ENCODE results near the gene PLA2G4F.

PLA2G4F gene

DNA sequence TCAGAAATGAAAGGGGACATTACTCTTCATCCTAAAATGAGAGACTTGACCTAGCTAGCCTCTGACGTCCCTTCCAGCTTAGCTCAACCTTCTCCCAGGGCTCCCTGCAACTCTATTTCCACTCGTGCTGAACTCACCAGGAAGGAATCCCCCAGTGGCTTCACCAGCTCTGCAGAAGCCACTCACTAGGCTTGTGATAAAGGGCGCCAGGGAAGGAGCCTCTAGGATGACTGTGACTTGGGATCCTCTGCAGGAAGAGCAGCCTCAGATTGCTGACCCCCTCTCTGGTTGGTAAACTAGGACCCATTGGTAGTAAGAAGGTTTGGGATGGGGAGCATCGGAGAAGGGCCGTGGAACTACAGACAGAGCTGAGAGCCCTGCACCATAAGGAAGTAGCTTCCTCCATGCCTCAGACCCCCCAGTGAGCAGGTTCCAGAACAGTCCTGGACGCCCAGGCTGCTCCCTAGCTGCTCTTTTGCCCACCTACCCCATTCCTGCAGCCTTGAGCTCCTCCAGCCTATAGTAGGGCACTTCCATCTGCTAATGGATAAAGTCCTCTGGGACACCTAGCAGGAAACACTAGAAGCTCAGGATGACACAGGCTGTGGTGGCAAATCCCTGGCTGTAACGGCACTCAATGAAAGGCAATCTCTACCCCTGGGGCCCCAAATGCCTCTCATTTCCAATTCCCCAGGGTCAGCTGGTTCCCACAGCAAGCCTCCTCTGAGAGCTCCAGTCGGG is 26.0 kb downstream of the PLA2G4F start:
- no peak for DNase-seq

GRCh38 chr15:42129364-42129763 is 27.1 kb downstream of the PLA2G4F start:
- no peak for DNase-seq

- DNase-seq, result no peak
Measured at GRCh38 chr15:42128476-42128875, 28.0 kb downstream of the PLA2G4F start.

- DNase-seq, result no peak
Measured at GRCh38 chr15:42123546-42123945, 32.9 kb downstream of the PLA2G4F start.

DNA sequence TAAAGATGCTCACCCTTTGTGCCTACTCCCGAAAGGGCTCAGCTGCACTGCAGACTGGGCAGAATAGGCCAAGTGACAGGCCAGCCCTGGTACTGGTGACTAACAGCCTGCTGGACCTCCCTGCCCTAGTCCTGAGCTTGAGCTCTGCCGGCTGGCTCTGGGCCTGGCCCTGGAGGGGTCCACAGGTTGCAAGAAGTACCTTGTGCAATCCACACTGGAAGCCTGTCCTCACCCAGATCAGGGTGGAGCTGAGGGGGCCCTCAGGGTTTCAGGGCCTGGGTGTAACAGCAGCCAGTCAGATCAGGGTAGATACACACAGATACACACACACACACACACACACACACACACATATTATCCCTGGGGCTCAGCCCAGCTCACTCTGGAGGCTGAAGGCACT is 34.8 kb downstream of the PLA2G4F start:
- no peak for DNase-seq

- DNase-seq, result no peak
Measured at GRCh38 chr15:42121021-42121420, 35.4 kb downstream of the PLA2G4F start.

GRCh38 chr15:42120285-42120684 is 36.2 kb downstream of the PLA2G4F start:
- no peak for DNase-seq

GRCh38 chr15:42119446-42119760 is 37.0 kb downstream of the PLA2G4F start:
- DNase-seq, result no peak

- peak; percentile 39 for DNase-seq
Measured at GRCh38 chr15:42118650-42119445, 37.6 kb downstream of the PLA2G4F start.

DNA sequence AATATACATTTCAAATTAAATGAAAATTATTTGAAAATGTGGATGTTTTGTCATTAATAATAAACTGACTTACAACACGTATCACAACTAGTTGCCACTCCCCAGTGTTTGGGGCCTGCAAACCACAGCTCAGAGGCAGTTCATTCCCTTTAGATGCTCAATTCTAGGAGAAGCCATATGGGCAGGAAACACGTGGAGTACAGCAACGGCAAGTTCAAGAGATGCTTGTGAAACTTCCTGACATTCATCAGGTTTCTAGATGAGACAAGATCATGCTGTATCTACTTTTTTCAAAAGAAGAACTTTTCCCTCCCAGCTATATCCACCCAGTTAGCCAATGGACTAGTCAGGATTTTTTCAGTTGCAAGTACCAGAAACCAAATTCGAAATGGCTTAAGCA is 44.5 kb downstream of the PLA2G4F start:
- DNase-seq, result no peak

- no peak for DNase-seq
Measured at GRCh38 chr15:42110367-42110766, 46.1 kb downstream of the PLA2G4F start.

- DNase-seq, result no peak
Measured at GRCh38 chr15:42108806-42109205, 47.6 kb downstream of the PLA2G4F start.

DNA sequence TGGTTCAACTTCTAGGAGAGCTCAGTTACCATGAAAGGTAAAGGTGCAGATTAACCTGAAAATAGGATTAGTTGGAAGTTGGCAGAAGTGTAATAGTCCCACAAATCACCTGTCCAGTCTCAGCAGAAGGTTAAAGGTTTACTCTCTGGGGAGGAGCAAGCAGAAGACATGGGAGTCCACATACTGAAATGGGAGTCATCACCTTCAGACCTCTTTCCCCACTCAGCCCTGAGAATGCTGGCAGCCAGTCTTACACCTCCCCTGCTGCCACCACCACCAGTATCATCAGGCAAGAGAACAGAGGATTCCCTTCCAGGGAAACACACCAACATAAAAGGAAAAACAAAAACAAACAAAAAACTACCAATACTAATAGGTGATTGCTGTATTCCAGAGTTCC is 48.2 kb downstream of the PLA2G4F start:
- DNase-seq, result no peak

GRCh38 chr15:42107473-42107872 is 49.0 kb downstream of the PLA2G4F start:
- peak; percentile 59 for DNase-seq

- no peak for DNase-seq
Measured at GRCh38 chr15:42106288-42106687, 50.1 kb downstream of the PLA2G4F start.

- no peak for DNase-seq
Measured at GRCh38 chr15:42104095-42104891, 52.1 kb downstream of the PLA2G4F start.

- DNase-seq, result no peak
Measured at GRCh38 chr15:42102646-42103235, 53.7 kb downstream of the PLA2G4F start.

DNA sequence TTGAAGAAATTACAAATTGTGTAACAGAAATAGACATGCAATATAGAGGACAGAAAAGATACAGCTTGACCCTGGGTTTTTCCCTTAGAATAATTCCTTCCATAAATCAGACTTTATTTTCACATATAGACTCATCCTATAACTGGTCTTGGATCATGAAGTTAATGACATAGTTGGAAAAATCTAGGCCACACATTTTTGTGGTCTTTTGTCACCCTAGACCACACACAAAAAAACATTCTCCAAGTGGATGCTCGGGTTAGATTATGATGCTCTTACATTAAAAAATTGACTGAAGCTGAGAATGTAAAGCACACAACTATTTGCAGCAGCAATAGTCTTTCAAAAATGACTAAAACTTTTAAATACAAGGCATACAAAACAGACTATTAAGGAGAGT is 54.6 kb downstream of the PLA2G4F start:
- no peak for DNase-seq

DNA sequence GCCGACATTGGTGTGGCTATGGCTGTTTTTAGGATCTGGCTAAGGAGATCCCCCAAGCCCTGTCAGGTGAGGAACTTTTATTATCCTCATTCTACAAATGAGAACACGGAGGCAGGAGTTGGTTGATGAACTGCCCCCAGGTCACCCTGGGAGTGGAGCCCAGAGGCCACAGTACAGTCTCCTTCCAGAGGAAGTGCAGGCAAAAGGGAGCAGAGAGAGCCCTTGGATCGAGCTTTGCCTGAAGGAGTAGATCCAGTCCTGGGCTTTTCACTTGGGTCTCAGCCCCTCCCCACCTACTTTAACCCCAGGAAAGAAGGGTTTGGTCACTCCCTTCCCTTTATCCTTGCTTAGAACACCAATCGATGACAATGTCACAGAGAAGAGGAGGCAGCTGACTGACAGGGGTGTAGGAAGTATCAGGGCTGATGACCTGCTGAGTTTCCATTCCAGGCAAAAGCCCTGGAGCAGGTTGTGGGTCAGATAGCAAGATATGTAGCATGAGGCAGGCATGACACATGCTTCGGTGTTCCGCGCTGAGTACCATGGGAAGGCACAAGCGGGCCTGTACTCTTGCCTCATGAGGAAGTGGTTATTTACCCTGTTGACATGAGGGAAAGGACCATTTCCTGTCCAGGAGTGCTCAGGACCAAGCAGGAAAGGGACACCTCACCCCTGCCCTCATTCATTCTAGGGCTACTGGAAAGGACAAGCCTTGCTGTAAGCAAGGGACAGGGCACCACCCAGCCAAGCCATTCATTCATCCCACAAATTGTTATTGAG is 56.2 kb downstream of the PLA2G4F start:
- DNase-seq, result no peak

DNA sequence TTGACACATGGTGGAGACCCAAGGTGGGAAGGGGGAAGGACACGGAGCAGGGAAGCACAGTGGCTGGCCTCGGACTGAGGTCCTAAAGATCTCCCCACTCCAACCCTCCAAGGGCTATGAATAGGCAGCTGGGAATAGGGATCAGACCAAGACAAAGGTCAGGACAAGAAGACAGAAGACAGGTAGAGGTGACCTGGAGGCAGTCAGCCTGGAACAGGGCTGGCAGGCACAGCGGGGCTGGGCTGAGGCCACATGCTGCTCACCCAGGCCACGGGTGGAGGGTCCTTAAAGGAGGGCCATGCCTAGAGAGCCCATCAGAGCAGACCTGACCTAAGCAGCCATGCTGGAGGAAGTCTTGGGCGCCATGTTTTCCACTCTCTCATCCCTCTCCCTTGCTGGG is 59.4 kb downstream of the PLA2G4F start:
- no peak for DNase-seq

DNA sequence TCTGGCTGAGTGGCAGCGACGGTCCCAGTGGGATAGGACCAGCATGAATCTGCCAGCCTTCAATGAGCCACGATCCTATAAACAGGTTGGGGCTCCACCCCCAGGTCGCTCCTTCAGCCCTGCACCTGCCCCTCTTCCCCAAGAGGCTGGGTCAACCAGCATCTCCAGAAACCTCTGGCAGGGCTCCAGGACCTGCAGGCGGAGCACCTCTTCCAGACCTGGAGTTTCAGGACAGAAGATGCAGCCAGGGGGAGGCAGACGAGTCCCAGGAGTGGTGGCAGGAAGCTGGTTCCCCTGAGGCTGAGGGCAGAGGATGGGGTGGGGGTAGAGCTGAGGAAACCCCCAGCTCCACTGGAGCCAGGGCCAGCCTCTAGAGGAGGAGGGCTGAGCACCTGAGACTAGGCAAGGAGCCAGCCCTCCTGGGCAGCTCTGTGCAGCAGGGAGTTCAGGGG is 61.9 kb downstream of the PLA2G4F start, which contains the start of gene PLA2G4D:
Gene PLA2G4D, minus strand, starts transcription at position 51 of the 452 bp plus-strand sequence. CDS start 103 bp downstream, outside the sequence.
- peak; percentile 89 for DNase-seq

- DNase-seq, result no peak
Measured at GRCh38 chr15:42093966-42094365, 62.5 kb downstream of the PLA2G4F start.

Measured in NCI-H345 (cell line).